Effector CD4-positive, alpha-beta T cell (primary cell): ENCODE measurements around the gene SLC22A15.

ENCODE experiments used
- DNase-seq: peaks from one replicate; pipeline ENCODE4 v3.0.0-alpha.2; 2020

SLC22A15 gene

GRCh38 chr1:116110567-116111523 lies 134.5 kb downstream of the SLC22A15 start, which contains the start of gene MAB21L3:
TSS of gene MAB21L3 (plus strand) at chr1:116111399. CDS start at chr1:116112616, 1,217 bp downstream.
- DNase-seq, result no peak

GRCh38 chr1:116111524-116112021 lies 135.3 kb downstream of the SLC22A15 start:
- no peak for DNase-seq

- DNase-seq, result no peak
Observed at GRCh38 chr1:116112388-116113140, 136.3 kb downstream of the SLC22A15 start.

- DNase-seq, result no peak
Observed at GRCh38 chr1:116113615-116114014, 137.3 kb downstream of the SLC22A15 start.

GRCh38 chr1:116115476-116116439 lies 139.4 kb downstream of the SLC22A15 start:
- DNase-seq, result no peak

GRCh38 chr1:116118471-116118870 lies 142.2 kb downstream of the SLC22A15 start:
- no peak for DNase-seq
